Sigmoid colon (tissue), 4 donors: ENCODE data around the gene USH2A.

Experiments used
- EP300 ChIP-seq, 4 donors: sonication (generic); formaldehyde crosslinking; IDR thresholded peaks; one replicate each; pipeline ENCODE4 v1.6.1; 2017; ENCODE audit warnings: antibody characterized with exemption in 4 of 4
- POLR2A ChIP-seq, 2 donors: fragments of 450-650 bp; IDR thresholded peaks; one replicate each; pipeline ENCODE4 v1.6.1; 2016; ENCODE audit warnings: antibody characterized with exemption in 2 of 2, mild to moderate bottlenecking in 2 of 2, moderate library complexity in 2 of 2
- TF ChIP-seq, protein P1 (sequence below), 4 experiments: fragments of 450-650 bp in 3 of 4; fragments of 200-600 bp in 1 of 4; IDR thresholded peaks; one replicate each; pipeline ENCODE4 v1.5.1; 2016 to 2019; ENCODE audit warnings: antibody characterized with exemption in 4 of 4, mild to moderate bottlenecking in 3 of 4, moderate library complexity in 2 of 4

- TF ChIP-seq, protein P1, sequence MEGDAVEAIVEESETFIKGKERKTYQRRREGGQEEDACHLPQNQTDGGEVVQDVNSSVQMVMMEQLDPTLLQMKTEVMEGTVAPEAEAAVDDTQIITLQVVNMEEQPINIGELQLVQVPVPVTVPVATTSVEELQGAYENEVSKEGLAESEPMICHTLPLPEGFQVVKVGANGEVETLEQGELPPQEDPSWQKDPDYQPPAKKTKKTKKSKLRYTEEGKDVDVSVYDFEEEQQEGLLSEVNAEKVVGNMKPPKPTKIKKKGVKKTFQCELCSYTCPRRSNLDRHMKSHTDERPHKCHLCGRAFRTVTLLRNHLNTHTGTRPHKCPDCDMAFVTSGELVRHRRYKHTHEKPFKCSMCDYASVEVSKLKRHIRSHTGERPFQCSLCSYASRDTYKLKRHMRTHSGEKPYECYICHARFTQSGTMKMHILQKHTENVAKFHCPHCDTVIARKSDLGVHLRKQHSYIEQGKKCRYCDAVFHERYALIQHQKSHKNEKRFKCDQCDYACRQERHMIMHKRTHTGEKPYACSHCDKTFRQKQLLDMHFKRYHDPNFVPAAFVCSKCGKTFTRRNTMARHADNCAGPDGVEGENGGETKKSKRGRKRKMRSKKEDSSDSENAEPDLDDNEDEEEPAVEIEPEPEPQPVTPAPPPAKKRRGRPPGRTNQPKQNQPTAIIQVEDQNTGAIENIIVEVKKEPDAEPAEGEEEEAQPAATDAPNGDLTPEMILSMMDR (IDR thresholded peaks at IDR 0.05) = no peak
- no peak for TF ChIP-seq EP300 (IDR thresholded peaks at IDR 0.05)
- no peak for TF ChIP-seq POLR2A (IDR thresholded peaks at IDR 0.05)
These were observed 311.4 kb downstream of the USH2A start for GRCh38 chr1:216111842-216112241.
